IMR-90 (cell line): ENCODE data around the gene ITGAX. TPM values are rescaled to one million over a fixed set of nuclear protein-coding genes. Genes with fewer than 3 reads are reported as not detected.

ENCODE experiments used
- ATAC-seq: fragments of 200-7000 bp; cut with Tn5 transposase; 2 replicates; pipeline ENCODE4 v1.9.1; 2020; ENCODE audit warnings: low read depth, mild to moderate bottlenecking, moderate library complexity
- BruUV-seq: library from RNA; stranded (reverse); fragments of 400-500 nt; replicated peaks from 2 replicates; lab custom pipeline; 2021; lab: Mats Ljungman, UMichigan
- CTCF ChIA-PET: fragments of 300-600 bp; formaldehyde crosslinking; extraction: SDS; loops from one replicate; lab custom pipeline; 2021; ENCODE audit warnings: antibody characterized with exemption; lab: Yijun Ruan, JAX
- POLR2A ChIA-PET: fragments of 300-600 bp; sonication (Branson Sonifier 250); formaldehyde crosslinking; loops from one replicate; lab custom pipeline; 2022; ENCODE audit warnings: antibody characterized with exemption; ENCODE audit not compliant: unreplicated experiment; lab: Charles Lee
- DNase-seq: peaks from one replicate; pipeline ENCODE4 v3.0.0; 2013
- H2AFZ ChIP-seq: replicated peaks from 2 replicates; pipeline ENCODE3; 2013; ENCODE audit warnings: low read length, mild to moderate bottlenecking; ENCODE audit not compliant: poor library complexity
- H2AK5ac ChIP-seq: 2 replicates; pipeline ENCODE4 v1.6.1; 2013; ENCODE audit warnings: low read depth, low read length, inconsistent platforms
- H2AK9ac ChIP-seq: replicated peaks from 2 replicates; pipeline ENCODE3; 2013; ENCODE audit warnings: mild to moderate bottlenecking, low read depth, low read length, moderate library complexity; ENCODE audit not compliant: poor library complexity
- H2BK120ac ChIP-seq: 2 replicates; pipeline ENCODE4 v1.6.1; 2013; ENCODE audit warnings: low read depth, low read length, inconsistent platforms
- H2BK15ac ChIP-seq: 3 replicates; pipeline ENCODE4 v1.6.1; 2013; ENCODE audit warnings: low read depth, low read length, inconsistent platforms
- H2BK20ac ChIP-seq: 2 replicates; pipeline ENCODE4 v1.6.1; 2013; ENCODE audit warnings: low read depth, mild to moderate bottlenecking, inconsistent platforms, low read length, moderate library complexity
- H2BK5ac ChIP-seq: 2 replicates; pipeline ENCODE4 v1.6.1; 2013; ENCODE audit warnings: mild to moderate bottlenecking, low read depth, low read length, inconsistent platforms; ENCODE audit not compliant: poor library complexity, severe bottlenecking
- H3K14ac ChIP-seq: replicated peaks from 2 replicates; pipeline ENCODE4 v1.6.1; 2013; ENCODE audit warnings: low read depth, low read length, inconsistent platforms
- H3K18ac ChIP-seq: 2 replicates; pipeline ENCODE4 v1.6.1; 2013; ENCODE audit warnings: low read depth, low read length, control low read depth
- H3K23ac ChIP-seq: 2 replicates; pipeline ENCODE4 v1.6.1; 2013; ENCODE audit warnings: low read depth, low read length, inconsistent platforms
- H3K27ac ChIP-seq: 2 replicates; pipeline ENCODE4 v1.5.1; 2013; ENCODE audit warnings: mild to moderate bottlenecking, control low read depth, low read length; ENCODE audit not compliant: insufficient read depth
- H3K27me3 ChIP-seq: 2 replicates; pipeline ENCODE4 v1.6.1; 2013; ENCODE audit warnings: low read length; ENCODE audit not compliant: control insufficient read depth, insufficient read depth
- H3K36me3 ChIP-seq: 2 replicates; pipeline ENCODE4 v1.6.1; 2013; ENCODE audit warnings: low read length, mixed read lengths; ENCODE audit not compliant: control insufficient read depth, insufficient read depth
- H3K4ac ChIP-seq: 2 replicates; pipeline ENCODE4 v1.6.1; 2013; ENCODE audit warnings: low read depth, low read length, inconsistent platforms
- H3K4me1 ChIP-seq: 2 replicates; pipeline ENCODE4 v1.6.1; 2013; ENCODE audit warnings: low read length, mixed read lengths; ENCODE audit not compliant: control insufficient read depth, insufficient read depth
- H3K4me2 ChIP-seq: 2 replicates; pipeline ENCODE4 v1.6.1; 2013; ENCODE audit warnings: low read depth, mild to moderate bottlenecking, control low read depth, low read length, moderate library complexity
- H3K4me3 ChIP-seq: 2 replicates; pipeline ENCODE4 v1.5.1; 2013; ENCODE audit warnings: low read depth, mild to moderate bottlenecking, control low read depth, low read length, moderate library complexity; ENCODE audit not compliant: insufficient read depth
- H3K56ac ChIP-seq: 2 replicates; pipeline ENCODE4 v1.6.1; 2013; ENCODE audit warnings: low read length, inconsistent platforms; ENCODE audit not compliant: insufficient read depth; ENCODE audit errors: extremely low read depth
- H3K79me1 ChIP-seq, 2 experiments: 2 replicates each; pipeline ENCODE4 v1.6.1; 2013; ENCODE audit warnings: low read length in 2 of 2, inconsistent platforms in 1 of 2, low read depth in 1 of 2
- H3K9ac ChIP-seq: 2 replicates; pipeline ENCODE4 v1.6.1; 2013; ENCODE audit warnings: low read depth, low read length, control low read depth
- H3K9me1 ChIP-seq: 2 replicates; pipeline ENCODE4 v1.6.1; 2013; ENCODE audit warnings: low read length, inconsistent platforms; ENCODE audit not compliant: insufficient read depth
- H3K9me3 ChIP-seq: 2 replicates; pipeline ENCODE4 v1.6.1; 2013; ENCODE audit warnings: low read length; ENCODE audit not compliant: control insufficient read depth, insufficient read depth
- H4K20me1 ChIP-seq: 2 replicates; pipeline ENCODE4 v1.6.1; 2013; ENCODE audit warnings: low read length, inconsistent platforms; ENCODE audit not compliant: insufficient read depth
- H4K5ac ChIP-seq: 2 replicates; pipeline ENCODE4 v1.6.1; 2013; ENCODE audit warnings: mild to moderate bottlenecking, low read depth, low read length, control low read depth
- H4K8ac ChIP-seq, 2 experiments: 2 replicates each; pipeline ENCODE4 v1.6.1; 2013; ENCODE audit warnings: low read depth in 2 of 2, low read length in 2 of 2, control low read depth in 1 of 2, inconsistent platforms in 1 of 2
- H4K91ac ChIP-seq: 2 replicates; pipeline ENCODE4 v1.6.1; 2013; ENCODE audit warnings: low read depth, low read length, inconsistent platforms; ENCODE audit not compliant: insufficient read depth
- BHLHE40 ChIP-seq: fragments of 150-350 bp; IDR thresholded peaks from 2 replicates; pipeline ENCODE4 v1.6.1; 2016; ENCODE audit warnings: mild to moderate bottlenecking, low read depth, low read length
- CEBPB ChIP-seq: IDR thresholded peaks from 2 replicates; pipeline ENCODE4 v1.6.1; 2012; ENCODE audit warnings: low read depth, low read length, improper control_type of control experiment
- CHD1 ChIP-seq: IDR thresholded peaks from 2 replicates; pipeline ENCODE4 v1.6.1; 2012; ENCODE audit warnings: low read depth, low read length, improper control_type of control experiment
- ELK1 ChIP-seq: fragments of 150-350 bp; IDR thresholded peaks from 2 replicates; pipeline ENCODE4 v1.6.1; 2016; ENCODE audit warnings: low read depth, mild to moderate bottlenecking, low read length, moderate library complexity, borderline replicate concordance
- FOS ChIP-seq: fragments of 150-350 bp; IDR thresholded peaks from 2 replicates; pipeline ENCODE4 v1.6.1; 2016; ENCODE audit warnings: low read depth, low read length
- MAFK ChIP-seq: IDR thresholded peaks from 2 replicates; pipeline ENCODE4 v1.6.1; 2012; ENCODE audit warnings: low read depth, low read length, improper control_type of control experiment
- MAZ ChIP-seq: IDR thresholded peaks from 2 replicates; pipeline ENCODE4 v1.6.1; 2012; ENCODE audit warnings: low read depth, mild to moderate bottlenecking, low read length, improper control_type of control experiment, moderate library complexity, borderline replicate concordance
- MXI1 ChIP-seq: IDR thresholded peaks from 2 replicates; pipeline ENCODE4 v1.6.1; 2012; ENCODE audit warnings: low read depth, mild to moderate bottlenecking, low read length, moderate library complexity, borderline replicate concordance
- NFE2L2 ChIP-seq: fragments of 150-350 bp; IDR thresholded peaks from 2 replicates; pipeline ENCODE4 v1.6.1; 2016; ENCODE audit warnings: low read depth, mild to moderate bottlenecking, low read length
- POLR2A ChIP-seq: IDR thresholded peaks from 2 replicates; pipeline ENCODE4 v1.6.1; 2012; ENCODE audit warnings: mild to moderate bottlenecking, low read depth, low read length
- RAD21 ChIP-seq: IDR thresholded peaks from 2 replicates; pipeline ENCODE4 v1.6.1; 2012; ENCODE audit warnings: low read length, improper control_type of control experiment
- RCOR1 ChIP-seq: IDR thresholded peaks from 2 replicates; pipeline ENCODE4 v1.6.1; 2012; ENCODE audit warnings: mild to moderate bottlenecking, low read length, improper control_type of control experiment; ENCODE audit not compliant: insufficient replicate concordance
- RFX5 ChIP-seq: IDR thresholded peaks from 2 replicates; pipeline ENCODE4 v1.8.0; 2012; ENCODE audit warnings: low read depth, mild to moderate bottlenecking, low read length, moderate library complexity
- SMC3 ChIP-seq: fragments of 150-350 bp; IDR thresholded peaks from 2 replicates; pipeline ENCODE4 v1.6.1; 2016; ENCODE audit warnings: low read depth, mild to moderate bottlenecking, antibody characterized with exemption, low read length, moderate library complexity
- WGBS, 2 experiments: methylation state at CpG; one replicate each; pipeline versions ENCODE4 v1.1.5 to v1.1.7; 2013; ENCODE audit warnings: missing lambda C conversion rate in 2 of 2; ENCODE audit not compliant: insufficient read length in 1 of 2; ENCODE audit errors: extremely low coverage in 2 of 2; 5-methylcytosine and 5-hydroxymethylcytosine counted together
- dilution Hi-C: fragments of 300-500 bp; cut with HindIII; formaldehyde crosslinking; loops from one replicate; pipeline ENCODE4 v1.14.3; 2018; ENCODE audit warnings: low sequenced_read_pairs; ENCODE audit not compliant: unreplicated experiment
- in situ Hi-C: fragments of 300-500 bp; cut with MboI; formaldehyde crosslinking; loops from 3 replicates; pipeline ENCODE4 v1.14.3; 2019; ENCODE audit warnings: low sequenced_read_pairs, inconsistent platforms, mixed read lengths
- intact Hi-C: fragments of 100-400 bp; cut with micrococcal nuclease; formaldehyde crosslinking; loops from 2 replicates; pipeline ENCODE4 v1.10.0; 2022
- polyA plus RNA-seq, 3 experiments: library from polyadenylated mRNA; depleted of rRNA; stranded (reverse); fragments of >200 nt; gene quantifications; 2 replicates each; pipeline ENCODE4 v1.2.3, GENCODE V29; 2012; ENCODE audit warnings: low replicate concordance in 1 of 3
- total RNA-seq: library from RNA; depleted of rRNA; stranded (reverse); fragments of >200 nt; gene quantifications from 2 replicates; pipeline ENCODE4 v1.2.3, GENCODE V29; 2012
- TF ChIP-seq, protein P1 (sequence below): fragments of 150-350 bp; IDR thresholded peaks from 2 replicates; pipeline ENCODE4 v1.6.1; 2017; ENCODE audit warnings: mild to moderate bottlenecking, antibody characterized with exemption, low read length, low read depth
- TF ChIP-seq, protein P2 (sequence below): conservative IDR thresholded peaks from 2 replicates; pipeline ENCODE4 v1.5.1; 2012; ENCODE audit warnings: mild to moderate bottlenecking, low read depth, low read length, improper control_type of control experiment

ITGAX gene
- total and polyA plus RNA-seq, 2 of the 4 experiments (the other 2 are of a cell fraction), result 0.09 to 0.18 TPM

GRCh38 chr16:31377210-31377903 lies 22.4 kb downstream of the ITGAX start:
- Histone ChIP-seq H4K8ac (no peak overlapping the region), H3K9me1 (no peaks in the 10 kb centered on the region), H2BK15ac (no peak overlapping the region), H3K27ac (no peak overlapping the region), H4K91ac (no peak overlapping the region), H3K23ac (no peak overlapping the region), H3K4me2 (no peak overlapping the region), H3K36me3 (no peaks in the 10 kb centered on the region), H2AK5ac (no peak overlapping the region), H3K79me1 (no peaks in the 10 kb centered on the region), H4K5ac (no peak overlapping the region), H3K27me3 (peaks cover 13% of the 10 kb centered on the region), H3K18ac (no peak overlapping the region), H3K56ac (no peak overlapping the region), H2AK9ac (no peak overlapping the region), H2BK20ac (no peak overlapping the region), H3K4me1 (no peaks in the 10 kb centered on the region), H3K14ac (no peak overlapping the region), H3K9me3 (no peaks in the 10 kb centered on the region), H3K4me3 (no peak overlapping the region), H3K4ac (no peak overlapping the region), H2AFZ (no peak overlapping the region), H3K9ac (no peak overlapping the region), H2BK120ac (no peak overlapping the region), H4K20me1 (no peaks in the 10 kb centered on the region; the same call in 1 of the 2 replicates), H2BK5ac (no peak overlapping the region)
- ATAC-seq (no peak), DNase-seq (no peak)
- whole genome bisulfite sequencing, 2 experiments, result 60% methylated on average over 1 of the region's 7 CpGs; no CpG with 5 or more reads in 1 of the 2 experiments
- ChIA-PET CTCF (no interaction called here), POLR2A (no interaction called here)
- TF ChIP-seq CHD1, result no peak
- TF ChIP-seq, protein P1, sequence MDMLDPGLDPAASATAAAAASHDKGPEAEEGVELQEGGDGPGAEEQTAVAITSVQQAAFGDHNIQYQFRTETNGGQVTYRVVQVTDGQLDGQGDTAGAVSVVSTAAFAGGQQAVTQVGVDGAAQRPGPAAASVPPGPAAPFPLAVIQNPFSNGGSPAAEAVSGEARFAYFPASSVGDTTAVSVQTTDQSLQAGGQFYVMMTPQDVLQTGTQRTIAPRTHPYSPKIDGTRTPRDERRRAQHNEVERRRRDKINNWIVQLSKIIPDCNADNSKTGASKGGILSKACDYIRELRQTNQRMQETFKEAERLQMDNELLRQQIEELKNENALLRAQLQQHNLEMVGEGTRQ, result no peak
- TF ChIP-seq RAD21, result no peak
- TF ChIP-seq MAZ, result no peak
- no peak for TF ChIP-seq CEBPB
- TF ChIP-seq FOS, result no peak
- TF ChIP-seq RFX5, result no peak
- TF ChIP-seq SMC3, result no peak
- TF ChIP-seq BHLHE40, result no peak
- TF ChIP-seq NFE2L2, result no peak
- no peak for TF ChIP-seq POLR2A
- TF ChIP-seq, protein P2, sequence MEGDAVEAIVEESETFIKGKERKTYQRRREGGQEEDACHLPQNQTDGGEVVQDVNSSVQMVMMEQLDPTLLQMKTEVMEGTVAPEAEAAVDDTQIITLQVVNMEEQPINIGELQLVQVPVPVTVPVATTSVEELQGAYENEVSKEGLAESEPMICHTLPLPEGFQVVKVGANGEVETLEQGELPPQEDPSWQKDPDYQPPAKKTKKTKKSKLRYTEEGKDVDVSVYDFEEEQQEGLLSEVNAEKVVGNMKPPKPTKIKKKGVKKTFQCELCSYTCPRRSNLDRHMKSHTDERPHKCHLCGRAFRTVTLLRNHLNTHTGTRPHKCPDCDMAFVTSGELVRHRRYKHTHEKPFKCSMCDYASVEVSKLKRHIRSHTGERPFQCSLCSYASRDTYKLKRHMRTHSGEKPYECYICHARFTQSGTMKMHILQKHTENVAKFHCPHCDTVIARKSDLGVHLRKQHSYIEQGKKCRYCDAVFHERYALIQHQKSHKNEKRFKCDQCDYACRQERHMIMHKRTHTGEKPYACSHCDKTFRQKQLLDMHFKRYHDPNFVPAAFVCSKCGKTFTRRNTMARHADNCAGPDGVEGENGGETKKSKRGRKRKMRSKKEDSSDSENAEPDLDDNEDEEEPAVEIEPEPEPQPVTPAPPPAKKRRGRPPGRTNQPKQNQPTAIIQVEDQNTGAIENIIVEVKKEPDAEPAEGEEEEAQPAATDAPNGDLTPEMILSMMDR, result no peak
- TF ChIP-seq RCOR1, result no peak
- TF ChIP-seq MXI1, result no peak
- no peak for TF ChIP-seq MAFK
- TF ChIP-seq ELK1, result no peak
- dilution Hi-C loops (no loop called here), in situ Hi-C loops (no loop called here), intact Hi-C loops (no loop called here)
- no TSS peak for BruUV-seq
